Ectodermal cell (in vitro differentiated cells): Measurements from ENCODE around the gene CLIP3.

Experiments used
- H3K27ac ChIP-seq: 2 replicates; pipeline ENCODE4 v1.7.0; 2013; ENCODE audit warnings: mild to moderate bottlenecking, low read depth, low read length; ENCODE audit not compliant: insufficient read depth, poor library complexity, severe bottlenecking
- H3K27me3 ChIP-seq: 2 replicates; pipeline ENCODE4 v1.7.0; 2013; ENCODE audit warnings: mild to moderate bottlenecking, low read length; ENCODE audit not compliant: insufficient read depth, control insufficient read depth, poor library complexity, severe bottlenecking
- H3K36me3 ChIP-seq: one replicate; pipeline ENCODE4 v1.7.0; 2013; ENCODE audit warnings: low read length; ENCODE audit not compliant: control insufficient read depth, insufficient read depth
- H3K4me1 ChIP-seq: one replicate; pipeline ENCODE4 v1.7.0; 2013; ENCODE audit warnings: low read length; ENCODE audit not compliant: control insufficient read depth, insufficient read depth
- H3K4me3 ChIP-seq: 2 replicates; pipeline ENCODE4 v1.7.0; 2013; ENCODE audit warnings: low read depth, low read length, control low read depth; ENCODE audit not compliant: insufficient read depth
- H3K9me3 ChIP-seq: 2 replicates; pipeline ENCODE4 v1.7.0; 2013; ENCODE audit warnings: mild to moderate bottlenecking, low read length, moderate library complexity; ENCODE audit not compliant: control insufficient read depth
- WGBS, 2 experiments: methylation state at CpG; one replicate each; pipeline ENCODE4 v1.1.7; 2013; ENCODE audit warnings: missing lambda C conversion rate in 2 of 2; 5-methylcytosine and 5-hydroxymethylcytosine counted together

The CLIP3 gene

DNA sequence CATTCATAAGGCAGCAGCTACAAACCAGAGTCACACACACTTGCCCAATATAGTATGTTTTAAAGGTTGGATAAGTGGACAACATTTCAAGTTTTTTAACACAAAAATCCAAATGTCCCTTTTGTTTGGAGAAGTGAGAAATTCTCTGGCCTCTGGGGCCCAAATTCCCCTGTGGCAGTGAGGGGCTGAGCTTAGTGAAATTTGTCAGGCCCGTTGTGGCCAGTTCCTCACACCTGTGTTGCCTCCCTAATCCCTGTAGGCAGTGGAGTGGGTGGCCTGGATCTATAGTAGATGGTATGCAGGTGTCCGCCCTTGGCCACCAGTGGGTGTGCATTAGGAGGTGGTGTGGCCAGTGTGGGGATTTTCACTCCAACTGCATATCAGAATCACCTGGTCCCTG is 28.7 kb upstream of the CLIP3 start:
- H3K4me3 ChIP-seq = no peak overlapping the region
- no peak overlapping the region for H3K27ac ChIP-seq
- H3K27me3 ChIP-seq = no peaks in the 10 kb centered on the region
- 87 to 95% methylated on average over 2 of the region's 2 CpGs for whole genome bisulfite sequencing, 2 experiments
- H3K36me3 ChIP-seq = peaks cover 26% of the 10 kb centered on the region
- H3K4me1 ChIP-seq = no peaks in the 10 kb centered on the region
- no peaks in the 10 kb centered on the region for H3K9me3 ChIP-seq

DNA sequence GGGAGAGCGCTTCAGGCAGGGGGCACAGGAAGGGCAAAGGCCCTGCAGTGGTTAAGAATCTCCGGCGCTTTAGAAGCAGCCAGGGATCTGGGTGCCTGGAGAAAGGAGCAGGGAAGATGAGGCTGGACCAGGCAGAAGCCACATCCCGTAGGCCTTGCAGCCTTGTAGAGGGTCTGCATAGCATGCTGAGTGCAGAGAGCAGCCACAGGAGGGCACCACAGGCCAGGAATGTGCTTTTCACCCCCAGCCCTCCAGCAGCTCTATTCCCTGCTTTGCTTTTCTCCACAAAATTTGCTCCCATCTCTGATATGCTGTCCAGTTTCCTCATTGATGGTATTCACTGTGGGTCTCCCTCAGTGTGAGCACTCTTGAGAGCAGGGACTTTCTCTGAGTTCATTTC is 27.8 kb upstream of the CLIP3 start:
- Histone ChIP-seq H3K27ac (no peak overlapping the region), H3K9me3 (no peaks in the 10 kb centered on the region), H3K4me3 (no peak overlapping the region), H3K27me3 (no peaks in the 10 kb centered on the region), H3K4me1 (peaks cover 3% of the 10 kb centered on the region), H3K36me3 (peaks cover 21% of the 10 kb centered on the region)
- WGBS, 2 experiments = 86 to 92% methylated on average over 4 of the region's 4 CpGs

DNA sequence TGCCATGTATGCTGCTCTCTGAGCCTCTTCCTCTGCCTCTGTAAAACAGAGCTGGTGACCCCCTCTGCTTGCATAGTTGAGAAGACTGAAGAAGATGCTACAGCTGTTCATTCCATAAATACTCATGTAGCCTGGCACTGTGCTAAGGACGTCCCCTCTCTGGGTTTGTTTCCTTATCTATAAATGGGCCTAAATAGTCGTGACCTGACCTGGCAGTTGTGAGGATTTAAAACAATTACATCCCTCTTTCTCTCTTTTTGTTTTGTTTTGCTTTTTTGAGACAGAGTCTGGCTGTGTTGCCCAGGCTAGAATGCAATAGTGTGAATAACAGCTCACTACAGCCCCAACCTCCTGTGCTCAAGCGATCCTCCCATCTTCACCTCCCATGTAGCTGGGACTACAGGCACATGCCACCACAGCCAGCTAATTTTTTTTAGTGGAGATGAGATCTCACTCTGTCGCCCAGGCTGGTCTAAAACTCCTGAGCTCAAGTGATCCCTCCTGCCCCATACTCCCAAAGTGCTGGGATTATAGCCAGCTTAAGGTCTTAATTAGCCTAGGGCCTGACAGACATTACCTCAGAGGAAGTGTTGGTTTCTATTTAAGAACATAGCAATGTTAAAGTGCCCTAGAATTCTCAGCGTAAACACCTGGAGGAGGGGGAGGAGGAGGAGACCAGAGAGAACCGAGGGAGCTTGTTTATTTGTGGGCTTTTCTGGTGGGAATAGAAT is 26.7 kb upstream of the CLIP3 start:
- 92 to 97% methylated on average over 6 of the region's 6 CpGs for WGBS, 2 experiments
- peaks cover 21% of the 10 kb centered on the region for H3K36me3 ChIP-seq
- H3K4me1 ChIP-seq = peaks cover 4% of the 10 kb centered on the region
- H3K4me3 ChIP-seq = no peak overlapping the region
- no peak overlapping the region for H3K27ac ChIP-seq
- H3K27me3 ChIP-seq = no peaks in the 10 kb centered on the region
- H3K9me3 ChIP-seq = no peaks in the 10 kb centered on the region

DNA sequence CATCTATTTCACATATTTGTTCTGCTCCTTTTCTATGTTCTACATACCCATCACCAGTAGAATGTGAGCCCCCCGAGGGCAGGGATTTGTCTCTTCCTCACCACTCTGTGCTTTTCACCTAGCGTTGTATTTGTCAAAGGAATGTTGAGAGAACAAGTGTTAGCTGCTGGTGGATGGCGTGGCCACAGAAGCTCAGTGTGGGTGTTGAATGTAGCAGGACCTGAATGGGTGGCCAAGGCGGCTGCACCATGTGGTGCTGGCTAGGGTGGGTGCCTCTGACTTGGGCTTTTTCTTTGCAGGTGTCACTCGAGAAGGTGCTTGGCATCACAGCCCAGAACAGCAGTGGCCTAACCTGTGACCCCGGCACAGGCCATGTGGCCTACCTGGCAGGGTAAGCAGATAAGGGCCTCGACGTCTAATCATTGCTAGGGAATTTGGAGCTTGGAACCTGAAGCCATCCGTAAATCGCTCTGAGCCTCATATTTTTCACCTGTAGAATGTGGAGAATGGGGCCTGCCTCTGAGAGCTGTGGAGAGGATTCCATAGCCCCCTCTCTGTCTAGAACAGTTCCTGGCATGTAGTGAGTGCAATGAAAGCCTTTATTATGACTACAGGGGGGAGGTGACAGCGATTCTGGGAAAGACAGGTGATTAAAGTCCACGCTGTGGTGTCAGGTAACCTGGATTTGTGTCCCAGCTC is 26.0 kb upstream of the CLIP3 start:
- 94 to 96% methylated on average over 12 of the region's 12 CpGs for WGBS, 2 experiments

DNA sequence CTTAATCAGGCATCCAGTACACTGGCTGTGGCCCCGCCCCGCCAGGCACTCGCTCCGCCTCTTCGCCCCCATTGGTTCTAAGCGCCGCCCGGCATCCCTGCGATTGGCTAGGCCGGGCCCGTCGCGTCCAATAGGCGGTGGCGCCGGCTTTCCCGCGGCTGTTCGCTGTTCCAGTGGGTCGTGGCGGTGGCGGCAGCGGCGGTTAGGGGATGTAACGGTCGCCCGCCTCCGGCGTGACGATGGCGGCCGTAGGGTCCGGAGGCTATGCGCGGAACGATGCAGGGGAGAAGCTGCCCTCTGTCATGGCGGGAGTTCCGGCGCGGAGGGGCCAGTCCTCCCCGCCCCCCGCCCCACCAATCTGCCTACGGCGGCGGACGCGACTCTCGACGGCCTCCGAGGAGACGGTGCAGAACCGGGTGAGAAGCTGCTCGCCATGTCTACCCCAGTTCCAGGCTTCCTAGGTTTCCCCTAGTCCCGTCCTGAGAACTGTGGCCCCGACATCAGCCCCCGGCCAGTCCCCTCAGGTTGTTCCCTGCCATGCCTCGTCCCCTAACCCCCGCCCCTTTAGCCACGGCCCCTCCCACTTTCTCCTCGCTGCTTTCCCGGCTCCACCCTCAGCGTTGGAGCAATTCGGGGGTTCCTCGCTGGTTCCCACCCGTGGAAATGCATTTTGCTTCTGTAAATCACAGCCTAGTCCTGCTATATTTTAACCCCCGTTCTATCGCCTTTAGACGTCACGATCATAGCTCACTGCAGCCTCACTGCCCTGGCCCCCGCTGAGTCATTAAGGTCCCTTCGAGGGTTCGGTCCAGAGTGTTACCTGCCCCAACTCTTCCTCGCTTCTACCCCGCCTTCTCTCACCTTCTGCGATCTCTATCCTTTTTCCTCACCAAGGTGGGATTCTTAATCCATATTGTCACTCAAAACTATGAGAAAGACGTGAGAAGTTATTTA is 22.3 kb upstream of the CLIP3 start, which contains the start of gene WDR62:
Gene WDR62 (plus strand): TSS at position 165 of the 954 bp plus-strand sequence. CDS start 75 bp downstream, at position 240.
- Histone ChIP-seq H3K27me3 (no peaks in the 10 kb centered on the region), H3K4me1 (peaks cover 4% of the 10 kb centered on the region), H3K4me3 (peak within 1 kb of the TSS; percentile 70), H3K9me3 (no peaks in the 10 kb centered on the region), H3K27ac (peak within 1 kb of the TSS; percentile 93), H3K36me3 (peaks cover 6% of the 10 kb centered on the region)
- WGBS, 2 experiments = 1% methylated on average over 76 of the region's 76 CpGs

More for the DNA sequence above, 26.0 kb upstream of the CLIP3 start:
- Histone ChIP-seq H3K4me1 (peaks cover 4% of the 10 kb centered on the region), H3K36me3 (peaks cover 21% of the 10 kb centered on the region), H3K27me3 (no peaks in the 10 kb centered on the region), H3K9me3 (no peaks in the 10 kb centered on the region), H3K4me3 (no peak overlapping the region), H3K27ac (no peak overlapping the region)

DNA sequence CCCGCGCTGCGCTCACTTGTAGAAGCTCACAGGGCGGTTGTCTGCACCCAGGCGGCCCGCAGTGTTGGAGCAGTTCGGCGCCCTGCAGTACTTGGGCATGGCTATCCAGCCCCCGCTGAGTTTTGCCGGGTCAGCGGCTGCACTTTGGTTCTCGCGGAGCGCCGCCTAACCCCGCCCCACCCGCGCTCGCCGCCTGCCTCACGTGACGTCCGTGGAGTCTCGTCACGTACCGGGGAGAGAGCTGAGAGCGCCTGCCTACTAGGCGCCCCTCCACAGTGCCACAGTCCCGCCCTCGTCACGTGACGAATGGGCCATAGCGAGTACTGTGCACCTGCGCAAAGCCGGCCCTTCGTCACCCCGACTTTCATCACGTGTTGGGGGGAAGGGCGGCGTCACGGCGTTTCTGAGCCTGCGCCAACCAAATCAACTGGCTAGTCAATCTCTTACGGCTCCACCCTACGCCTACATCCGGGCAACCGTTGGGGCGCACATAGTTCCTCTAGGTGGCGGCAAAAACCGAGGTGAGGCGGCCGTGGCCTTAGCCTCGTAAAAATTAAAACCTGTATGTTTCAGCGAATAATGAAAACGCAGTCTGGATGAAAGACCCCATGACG is 21.6 kb upstream of the CLIP3 start, which contains the start of gene THAP8:
Gene THAP8 (minus strand): TSS at position 167 of the 614 bp plus-strand sequence. CDS start 68 bp downstream, at position 99.
- WGBS, 2 experiments = 0% methylated on average over 56 of the region's 56 CpGs
- no peaks in the 10 kb centered on the region for H3K9me3 ChIP-seq
- no peaks in the 10 kb centered on the region for H3K36me3 ChIP-seq

DNA sequence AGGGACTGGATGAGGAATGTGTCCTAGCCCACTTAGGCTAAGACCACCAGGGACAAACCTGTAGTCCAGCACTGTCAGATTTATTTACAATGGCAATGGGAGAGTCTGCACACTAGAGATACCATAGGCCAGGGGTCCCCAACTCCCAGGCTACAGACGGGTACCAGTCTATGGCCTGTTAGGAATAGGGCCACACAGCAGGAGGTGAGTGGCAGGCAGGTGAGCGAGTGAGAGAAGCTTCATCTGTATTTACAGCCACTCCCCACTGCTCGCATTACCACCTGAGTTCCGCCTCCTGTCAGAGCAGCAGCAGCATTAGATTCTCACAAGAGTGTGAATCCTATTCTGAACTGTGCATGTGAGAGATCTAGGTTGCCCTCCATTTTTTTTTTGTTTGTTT is 19.0 kb upstream of the CLIP3 start:
- Histone ChIP-seq H3K36me3 (no peaks in the 10 kb centered on the region), H3K9me3 (no peaks in the 10 kb centered on the region), H3K27me3 (no peaks in the 10 kb centered on the region), H3K4me1 (peaks cover 4% of the 10 kb centered on the region), H3K27ac (no peak overlapping the region), H3K4me3 (no peak overlapping the region)
- WGBS, 2 experiments = 69 to 72% methylated on average over 4 of the region's 4 CpGs

More for the DNA sequence above, 21.6 kb upstream of the CLIP3 start, which contains the start of gene THAP8:
- Histone ChIP-seq H3K4me1 (peaks cover 4% of the 10 kb centered on the region), H3K4me3 (peak within 1 kb of the TSS; percentile 70), H3K27ac (peak within 1 kb of the TSS; percentile 93), H3K27me3 (no peaks in the 10 kb centered on the region)

DNA sequence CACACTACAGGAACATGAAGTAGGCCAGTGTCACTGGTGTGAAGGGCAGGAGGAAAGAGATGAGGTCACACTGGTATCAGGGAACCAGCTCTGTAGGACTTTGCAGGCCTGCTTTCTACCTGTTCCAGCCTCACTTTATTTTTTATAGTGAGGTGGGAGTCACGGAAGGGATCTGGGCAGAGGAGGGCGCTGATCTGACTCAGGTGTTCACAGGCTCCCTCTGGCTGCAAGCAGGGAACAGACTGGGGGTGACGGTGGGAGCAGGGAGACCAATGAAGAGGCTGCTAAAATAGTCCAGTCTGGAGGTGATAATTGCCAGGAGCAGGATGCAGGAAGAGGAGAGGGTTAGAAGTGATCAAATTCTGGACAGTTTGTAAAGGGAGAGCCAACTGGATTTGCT is 18.6 kb upstream of the CLIP3 start:
- Histone ChIP-seq H3K9me3 (no peaks in the 10 kb centered on the region), H3K27ac (no peak overlapping the region)
- WGBS, 2 experiments = 14 to 17% methylated on average over 3 of the region's 3 CpGs

DNA sequence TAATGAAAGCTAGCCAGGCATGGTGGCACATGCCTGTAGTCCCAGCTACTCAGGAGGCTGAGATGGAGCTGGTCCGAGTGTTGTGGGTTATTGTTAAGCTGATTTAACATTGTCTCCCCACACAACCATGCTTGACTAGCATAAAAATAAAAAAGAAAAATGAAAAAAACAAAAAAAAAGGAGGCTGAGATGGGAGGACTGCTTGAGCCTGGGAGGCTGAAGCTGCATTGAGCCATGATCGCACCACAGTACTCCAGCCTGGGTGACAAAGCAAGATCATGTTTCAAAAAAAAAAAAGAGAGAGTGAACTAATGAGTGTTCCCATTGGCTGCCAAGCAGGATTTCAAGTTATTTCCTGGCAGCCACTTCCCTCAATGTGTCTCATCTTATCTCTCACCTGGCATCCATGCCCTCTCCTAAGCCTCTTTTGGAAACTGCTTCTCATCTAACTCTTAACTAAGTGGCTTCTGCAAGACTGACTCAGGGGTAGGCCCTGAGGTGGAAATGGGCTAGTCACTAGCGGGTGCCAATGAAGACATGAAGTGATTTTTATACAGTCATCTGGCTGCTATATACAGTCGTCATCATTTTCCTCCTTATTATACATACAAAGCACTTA is 16.5 kb upstream of the CLIP3 start:
- Histone ChIP-seq H3K4me1 (no peaks in the 10 kb centered on the region), H3K27me3 (no peaks in the 10 kb centered on the region), H3K9me3 (no peaks in the 10 kb centered on the region), H3K4me3 (no peak overlapping the region), H3K36me3 (no peaks in the 10 kb centered on the region), H3K27ac (no peak overlapping the region)
- 91 to 95% methylated on average over 3 to 4 of the region's 4 CpGs for WGBS, 2 experiments

More for the DNA sequence above, 18.6 kb upstream of the CLIP3 start:
- Histone ChIP-seq H3K4me3 (no peak overlapping the region), H3K36me3 (no peaks in the 10 kb centered on the region), H3K27me3 (no peaks in the 10 kb centered on the region), H3K4me1 (peaks cover 4% of the 10 kb centered on the region)
